ENCODE measurements around the gene KCNA4.
"Not testable (repeated sequence)": the region's sequence is repeated elsewhere in the genome, so short reads cannot be mapped to it uniquely, and the experiment has no call there.

DNA sequence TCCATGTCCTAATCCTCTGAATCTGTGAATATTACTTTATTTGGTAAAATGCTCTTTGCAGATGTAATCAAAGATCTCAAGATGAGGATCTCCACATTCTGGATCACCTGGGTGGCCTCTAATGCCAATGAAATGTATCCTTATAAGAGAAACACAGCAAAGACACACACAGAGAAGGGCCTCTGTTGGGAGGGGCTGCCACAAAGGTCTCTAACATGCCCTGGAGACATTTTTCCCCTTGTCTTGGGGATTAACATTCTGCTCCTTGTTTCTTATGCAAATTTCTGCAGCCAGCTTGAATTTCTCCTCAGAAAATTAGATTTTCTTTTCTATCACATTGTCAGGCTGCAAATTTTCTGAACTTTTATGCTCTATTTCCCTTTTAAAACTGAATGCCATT is 17.3 kb upstream of the KCNA4 start:
- TF ChIP-seq, protein P1, sequence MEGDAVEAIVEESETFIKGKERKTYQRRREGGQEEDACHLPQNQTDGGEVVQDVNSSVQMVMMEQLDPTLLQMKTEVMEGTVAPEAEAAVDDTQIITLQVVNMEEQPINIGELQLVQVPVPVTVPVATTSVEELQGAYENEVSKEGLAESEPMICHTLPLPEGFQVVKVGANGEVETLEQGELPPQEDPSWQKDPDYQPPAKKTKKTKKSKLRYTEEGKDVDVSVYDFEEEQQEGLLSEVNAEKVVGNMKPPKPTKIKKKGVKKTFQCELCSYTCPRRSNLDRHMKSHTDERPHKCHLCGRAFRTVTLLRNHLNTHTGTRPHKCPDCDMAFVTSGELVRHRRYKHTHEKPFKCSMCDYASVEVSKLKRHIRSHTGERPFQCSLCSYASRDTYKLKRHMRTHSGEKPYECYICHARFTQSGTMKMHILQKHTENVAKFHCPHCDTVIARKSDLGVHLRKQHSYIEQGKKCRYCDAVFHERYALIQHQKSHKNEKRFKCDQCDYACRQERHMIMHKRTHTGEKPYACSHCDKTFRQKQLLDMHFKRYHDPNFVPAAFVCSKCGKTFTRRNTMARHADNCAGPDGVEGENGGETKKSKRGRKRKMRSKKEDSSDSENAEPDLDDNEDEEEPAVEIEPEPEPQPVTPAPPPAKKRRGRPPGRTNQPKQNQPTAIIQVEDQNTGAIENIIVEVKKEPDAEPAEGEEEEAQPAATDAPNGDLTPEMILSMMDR (IDR thresholded peaks at IDR 0.05) = not testable (repeated sequence)
- TF ChIP-seq POLR2A, POLR2AphosphoS5 (IDR thresholded peaks at IDR 0.05): not testable (repeated sequence)
